Skeletal muscle tissue (tissue), 4 donors: ENCODE results near the gene BMPR1B. TPM values are rescaled to one million over a fixed set of nuclear protein-coding genes. Genes with fewer than 3 reads are reported as not detected.
"Not testable (repeated sequence)": the region's sequence is repeated elsewhere in the genome, so short reads cannot be mapped to it uniquely, and the experiment has no call there.

Source experiments
- H3K27ac ChIP-seq: one replicate; pipeline ENCODE4 v1.7.0; 2013; ENCODE audit warnings: mild to moderate bottlenecking, low read depth, low read length, inconsistent platforms
- H3K27me3 ChIP-seq, 3 donors: one replicate each; pipeline ENCODE4 v1.7.0; 2013; ENCODE audit warnings: low read length in 3 of 3; ENCODE audit not compliant: control insufficient read depth in 3 of 3, insufficient read depth in 3 of 3
- H3K36me3 ChIP-seq, 3 donors: one replicate each; pipeline ENCODE4 v1.7.0; 2013; ENCODE audit warnings: low read length in 3 of 3; ENCODE audit not compliant: control insufficient read depth in 3 of 3, insufficient read depth in 3 of 3
- H3K4me1 ChIP-seq, 3 donors: one replicate each; pipeline ENCODE4 v1.7.0; 2013; ENCODE audit warnings: low read length in 3 of 3, mild to moderate bottlenecking in 3 of 3; ENCODE audit not compliant: control insufficient read depth in 3 of 3, insufficient read depth in 3 of 3
- H3K4me3 ChIP-seq, 3 donors: one replicate each; pipeline ENCODE4 v1.7.0; 2013; ENCODE audit warnings: low read length in 3 of 3
- H3K9ac ChIP-seq, 3 donors: one replicate each; pipeline ENCODE4 v1.7.0; 2013; ENCODE audit warnings: low read length in 3 of 3, mild to moderate bottlenecking in 3 of 3, moderate library complexity in 2 of 3, low read depth in 1 of 3
- H3K9me3 ChIP-seq, 3 donors: one replicate each; pipeline ENCODE4 v1.7.0; 2013; ENCODE audit warnings: low read length in 3 of 3; ENCODE audit not compliant: control insufficient read depth in 3 of 3
- total RNA-seq: library from RNA; depleted of rRNA; stranded (reverse); fragments of >200 nt; gene quantifications from one replicate; pipeline ENCODE4 v1.2.3, GENCODE V29; 2014
- donor health status: Osteomylitis.

BMPR1B gene
- total RNA-seq, 1 donor from 2014 or later = 22.4 TPM

GRCh38 chr4:95120456-95120855 is 362.7 kb downstream of the BMPR1B start:
- no peak overlapping the region for H3K27ac ChIP-seq
- no peak overlapping the region for H3K4me3 ChIP-seq
- no peaks in the 10 kb centered on the region for H3K27me3 ChIP-seq
- no peaks in the 10 kb centered on the region for H3K36me3 ChIP-seq
- H3K9me3 ChIP-seq = no peaks in the 10 kb centered on the region
- H3K4me1 ChIP-seq = no peaks in the 10 kb centered on the region
- H3K9ac ChIP-seq = no peak overlapping the region

GRCh38 chr4:95122001-95122400 is 364.2 kb downstream of the BMPR1B start:
- Histone ChIP-seq H3K4me1 (no peaks in the 10 kb centered on the region), H3K9ac (no peak overlapping the region), H3K27ac (no peak overlapping the region), H3K36me3 (no peaks in the 10 kb centered on the region), H3K27me3 (no peaks in the 10 kb centered on the region), H3K4me3 (no peak overlapping the region), H3K9me3 (no peaks in the 10 kb centered on the region)

- Histone ChIP-seq H3K4me3 (no peak overlapping the region), H3K4me1 (peaks cover 0 to 3% (median 0%) of the 10 kb centered on the region in 3 donors), H3K36me3 (no peaks in the 10 kb centered on the region), H3K27me3 (no peaks in the 10 kb centered on the region), H3K9ac (no peak overlapping the region), H3K9me3 (no peaks in the 10 kb centered on the region), H3K27ac (no peak overlapping the region)
Observed at GRCh38 chr4:95124906-95125504, 367.2 kb downstream of the BMPR1B start.

- Histone ChIP-seq H3K36me3 (no peaks in the 10 kb centered on the region), H3K4me3 (no peak overlapping the region), H3K4me1 (peaks cover 0 to 3% (median 0%) of the 10 kb centered on the region in 3 donors), H3K9me3 (no peaks in the 10 kb centered on the region), H3K27me3 (no peaks in the 10 kb centered on the region), H3K9ac (no peak overlapping the region), H3K27ac (no peak overlapping the region)
Observed at GRCh38 chr4:95129031-95129430, 371.3 kb downstream of the BMPR1B start.

GRCh38 chr4:95129821-95130311 is 372.1 kb downstream of the BMPR1B start:
- Histone ChIP-seq H3K4me1 (peaks cover 0 to 3% (median 0%) of the 10 kb centered on the region in 3 donors), H3K36me3 (no peaks in the 10 kb centered on the region), H3K9ac (no peak overlapping the region), H3K9me3 (no peaks in the 10 kb centered on the region), H3K27ac (no peak overlapping the region), H3K27me3 (no peaks in the 10 kb centered on the region), H3K4me3 (no peak overlapping the region)

- H3K36me3 ChIP-seq, H3K4me1 ChIP-seq, H3K9ac ChIP-seq, H3K4me3 ChIP-seq, H3K27me3 ChIP-seq, H3K27ac ChIP-seq, H3K9me3 ChIP-seq: not testable (repeated sequence)
Observed at GRCh38 chr4:95134016-95134415, 376.3 kb downstream of the BMPR1B start.

- not testable (repeated sequence) for H3K4me3 ChIP-seq, H3K9me3 ChIP-seq, H3K36me3 ChIP-seq, H3K4me1 ChIP-seq, H3K9ac ChIP-seq, H3K27me3 ChIP-seq, H3K27ac ChIP-seq
Observed at GRCh38 chr4:95139424-95139823, 381.7 kb downstream of the BMPR1B start.

- Histone ChIP-seq H3K9ac (no peak overlapping the region), H3K9me3 (no peaks in the 10 kb centered on the region), H3K4me3 (no peak overlapping the region), H3K36me3 (peaks cover 0 to 3% (median 0%) of the 10 kb centered on the region in 3 donors), H3K27ac (no peak overlapping the region), H3K27me3 (no peaks in the 10 kb centered on the region), H3K4me1 (no peaks in the 10 kb centered on the region)
Observed at GRCh38 chr4:95141361-95141760, 383.6 kb downstream of the BMPR1B start.

GRCh38 chr4:95142932-95143331 is 385.2 kb downstream of the BMPR1B start:
- no peak overlapping the region for H3K9ac ChIP-seq
- peaks cover 0 to 3% (median 0%) of the 10 kb centered on the region in 3 donors for H3K36me3 ChIP-seq
- no peak overlapping the region for H3K4me3 ChIP-seq
- H3K27me3 ChIP-seq = no peaks in the 10 kb centered on the region
- no peak overlapping the region for H3K27ac ChIP-seq
- H3K9me3 ChIP-seq = no peaks in the 10 kb centered on the region
- no peaks in the 10 kb centered on the region for H3K4me1 ChIP-seq

- no peak overlapping the region for H3K9ac ChIP-seq
- no peaks in the 10 kb centered on the region for H3K4me1 ChIP-seq
- H3K9me3 ChIP-seq = no peaks in the 10 kb centered on the region
- H3K27me3 ChIP-seq = no peaks in the 10 kb centered on the region
- H3K27ac ChIP-seq = no peak overlapping the region
- no peak overlapping the region for H3K4me3 ChIP-seq
- H3K36me3 ChIP-seq = peaks cover 0 to 5% (median 0%) of the 10 kb centered on the region in 3 donors
Observed at GRCh38 chr4:95151255-95151654, 393.5 kb downstream of the BMPR1B start.
